Activated CD4-positive, alpha-beta T cell treated with anti-CD3 and anti-CD28 coated beads for 36 hours (primary cell): ENCODE results near the gene RPL22L1. TPM values are rescaled to one million over a fixed set of nuclear protein-coding genes. Genes with fewer than 3 reads are reported as not detected.
A peak's percentile ranks its signal among the peaks of the same experiment; 100 is the strongest.
"Not testable (repeated sequence)": the region's sequence is repeated elsewhere in the genome, so short reads cannot be mapped to it uniquely, and the experiment has no call there.

Experiments used
- ATAC-seq: fragments of 200-7000 bp; cut with Tn5 transposase; one replicate; pipeline ENCODE4 v1.10.0; 2021; ENCODE audit warnings: mild to moderate bottlenecking, moderate library complexity
- CTCF ChIA-PET: fragments of 350-600 bp; sonication (Branson Sonifier 250); formaldehyde crosslinking; loops from one replicate; lab custom pipeline; 2021; ENCODE audit warnings: antibody characterized with exemption; lab: Charles Lee
- POLR2A ChIA-PET: fragments of 350-600 bp; sonication (Branson Sonifier 250); formaldehyde crosslinking; loops from one replicate; lab custom pipeline; 2021; ENCODE audit warnings: antibody characterized with exemption, inconsistent platforms; lab: Charles Lee
- DNase-seq: peaks from one replicate; pipeline ENCODE4 v3.0.0-alpha.2; 2020
- H3K27ac Mint-ChIP-seq: one replicate; pipeline ENCODE4 v1.8.0; 2021; ENCODE audit warnings: mixed read lengths
- H3K27me3 Mint-ChIP-seq: one replicate; pipeline ENCODE4 v1.8.0; 2021; ENCODE audit warnings: mixed read lengths
- H3K36me3 Mint-ChIP-seq: one replicate; pipeline ENCODE4 v1.8.0; 2021; ENCODE audit warnings: low read depth, mixed read lengths
- H3K4me1 Mint-ChIP-seq: one replicate; pipeline ENCODE4 v1.8.0; 2021; ENCODE audit warnings: mixed read lengths
- H3K4me3 Mint-ChIP-seq: one replicate; pipeline ENCODE4 v1.8.0; 2021; ENCODE audit warnings: mild to moderate bottlenecking, moderate library complexity, mixed read lengths
- H3K9me3 Mint-ChIP-seq: one replicate; pipeline ENCODE4 v1.8.0; 2021; ENCODE audit warnings: low read depth, mixed read lengths
- intact Hi-C, 2 experiments: fragments of 100-400 bp; cut with DNase I in 1 of 2; cut with micrococcal nuclease in 1 of 2; formaldehyde crosslinking; loops; one replicate each; pipeline versions ENCODE4 v1.14.2 to v1.15.1; 2022 to 2024; cut with DNase I, micrococcal nuclease
- total RNA-seq, 2 experiments: library from RNA; stranded (reverse); gene quantifications; one replicate each; pipeline ENCODE4 v1.2.3, GENCODE V29; 2021

RPL22L1 gene
- total RNA-seq, 2 experiments from 2014 or later: 186 to 441 TPM

DNA sequence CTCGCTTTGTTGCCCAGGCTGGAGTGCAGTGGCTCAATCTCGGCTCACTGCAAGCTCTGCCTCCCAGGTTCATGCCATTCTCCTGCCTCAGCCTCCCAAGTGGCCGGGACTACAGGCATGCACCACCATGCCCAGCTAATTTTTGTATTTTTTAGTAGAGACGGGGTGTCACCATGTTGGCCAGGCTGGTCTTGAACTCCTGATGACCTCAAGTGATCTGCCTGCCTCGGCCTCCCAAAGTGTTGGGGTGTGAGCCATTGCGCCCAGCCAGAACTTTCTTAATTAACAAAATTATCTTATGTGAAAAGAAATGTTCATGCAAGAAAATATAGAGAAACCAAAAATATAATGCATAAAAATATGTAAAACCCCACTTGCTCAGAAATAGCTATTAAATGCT lies 7.3 kb upstream of the RPL22L1 start:
- DNase-seq, H3K27me3 Mint-ChIP-seq, ATAC-seq, H3K4me1 Mint-ChIP-seq, H3K36me3 Mint-ChIP-seq, POLR2A ChIA-PET, H3K27ac Mint-ChIP-seq, H3K9me3 Mint-ChIP-seq, H3K4me3 Mint-ChIP-seq: not testable (repeated sequence)
- CTCF ChIA-PET: interaction anchor here (1.0 kb wide), 1 partner anchor 66 kb away, joined by 3 read pairs; no protein-coding TSS in a partner anchor
- intact Hi-C loops: loop anchor here in 1 of 2 experiments (10.0 kb wide), 2 partner anchors 913 to 1637 kb away; partner anchors contain the start of gene SEC62

DNA sequence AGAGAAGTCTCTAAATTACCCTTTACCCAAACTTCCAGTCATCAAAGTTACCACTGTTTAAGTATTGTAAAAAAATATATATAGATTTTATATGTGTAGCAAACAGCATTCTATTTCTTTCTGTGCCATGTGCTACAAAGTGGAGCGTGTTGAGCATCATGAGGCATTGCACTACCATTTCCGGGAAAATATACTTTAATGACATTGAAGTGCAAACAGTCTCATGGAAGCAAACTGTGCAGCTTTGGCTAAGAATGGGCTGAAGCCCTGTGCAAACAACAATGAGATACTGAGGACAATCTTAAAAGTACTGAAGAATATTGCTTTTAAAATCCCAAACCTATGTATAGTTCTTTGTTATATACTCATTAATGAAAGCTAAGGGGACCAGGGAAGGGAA lies 6.5 kb upstream of the RPL22L1 start:
- Mint-ChIP-seq H3K4me3 (no peak overlapping the region), H3K9me3 (peaks cover 4% of the 10 kb centered on the region), H3K4me1 (no peaks in the 10 kb centered on the region), H3K27me3 (no peaks in the 10 kb centered on the region), H3K36me3 (no peaks in the 10 kb centered on the region), H3K27ac (no peak overlapping the region)
- ChIA-PET CTCF (interaction anchor here (1.0 kb wide), 1 partner anchor 65 kb away, joined by 3 read pairs; no protein-coding TSS in a partner anchor), POLR2A (no interaction called here)
- DNase-seq (no peak), ATAC-seq (no peak)
- intact Hi-C loops: loop anchor here in 1 of 2 experiments (10.0 kb wide), 2 partner anchors 912 to 1638 kb away; partner anchors contain the start of gene SEC62

DNA sequence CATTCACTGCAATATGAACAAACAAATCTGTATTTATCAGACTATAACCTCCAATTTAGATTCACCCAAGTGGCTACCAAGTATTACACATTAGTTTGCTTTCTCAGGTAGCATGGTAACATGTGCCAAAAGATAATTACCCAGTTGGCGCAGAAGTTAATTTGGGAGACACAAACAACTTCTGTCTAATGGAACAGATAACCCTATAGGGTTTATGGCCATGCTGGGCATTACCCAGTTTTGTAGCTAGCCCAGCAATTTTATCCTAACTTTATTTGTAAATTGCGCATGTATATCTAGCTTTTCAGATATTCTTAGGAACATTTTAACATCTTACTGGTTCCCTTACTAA lies 780 bp downstream of the RPL22L1 start:
- POLR2A ChIA-PET: interaction anchor here (0.6 to 1.5 kb wide), 4 partner anchors 11 to 1106 kb away, joined by 3 to 12 read pairs (median 4); partner anchors contain the start of genes PHC3 and PRKCI
- CTCF ChIA-PET: interaction anchor here (1.5 kb wide), 1 partner anchor 21 kb away, joined by 3 read pairs; no protein-coding TSS in a partner anchor

DNA sequence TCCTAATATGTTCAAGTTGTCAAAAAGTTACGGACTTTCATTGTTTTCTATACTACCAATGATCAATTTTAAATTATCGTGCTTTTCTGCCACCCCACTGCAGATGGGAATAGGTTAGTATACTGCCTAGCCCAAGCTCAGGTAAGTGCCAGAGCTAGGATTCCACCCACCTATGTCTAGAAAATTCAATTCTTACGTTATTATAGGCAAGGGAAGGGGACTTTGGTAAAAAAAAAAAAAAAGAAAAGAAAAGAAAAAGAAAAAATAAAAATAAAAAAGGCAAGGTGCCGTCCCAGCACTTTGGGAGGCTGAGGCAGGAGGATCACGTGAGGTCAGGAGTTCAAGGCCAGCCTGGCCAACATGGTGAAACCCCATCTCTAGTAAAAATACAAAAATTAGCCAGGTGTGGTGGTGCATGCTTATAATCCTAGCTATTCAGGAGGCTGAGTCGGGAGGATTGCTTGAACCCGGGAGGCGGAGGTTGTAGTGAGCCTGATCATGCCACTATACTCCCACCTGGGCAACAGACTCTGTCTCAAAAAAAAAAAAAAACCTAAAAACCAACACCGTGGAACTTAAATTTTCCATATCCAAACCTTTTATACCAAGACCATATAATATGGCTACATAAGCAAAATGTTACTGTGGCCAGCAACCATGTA lies 1.3 kb downstream of the RPL22L1 start:
- no peaks in the 10 kb centered on the region for H3K9me3 Mint-ChIP-seq
- peaks cover 15% of the 10 kb centered on the region for H3K4me1 Mint-ChIP-seq
- no peaks in the 10 kb centered on the region for H3K27me3 Mint-ChIP-seq
- intact Hi-C loops: loop anchor here in 1 of 2 experiments (1.0 to 5.0 kb wide), 2 partner anchors 11 to 1106 kb away; no protein-coding TSS in a partner anchor
- DNase-seq: peak; percentile 11
- ATAC-seq: no peak
- peaks cover 42% of the 10 kb centered on the region for H3K36me3 Mint-ChIP-seq
- peak overlapping the region; percentile 94 for H3K4me3 Mint-ChIP-seq
- ChIA-PET POLR2A (interaction anchor here (1.3 kb wide), 1 partner anchor 687 kb away, joined by 3 read pairs; the partner anchor contains the start of gene PHC3), CTCF (interaction anchor here (0.7 to 0.9 kb wide), 2 partner anchors 57 to 263 kb away, joined by 3 to 4 read pairs; no protein-coding TSS in a partner anchor)
- H3K27ac Mint-ChIP-seq: peak overlapping the region; percentile 99

More for the DNA sequence above, 780 bp downstream of the RPL22L1 start:
- ATAC-seq (no peak), DNase-seq (no peak)
- no peaks in the 10 kb centered on the region for H3K27me3 Mint-ChIP-seq
- H3K27ac Mint-ChIP-seq: peak overlapping the region; percentile 99
- H3K4me3 Mint-ChIP-seq: peak overlapping the region; percentile 94
- H3K9me3 Mint-ChIP-seq: no peaks in the 10 kb centered on the region
- intact Hi-C loops: loop anchor here in 1 of 2 experiments (1.0 to 5.0 kb wide), 2 partner anchors 12 to 1107 kb away; no protein-coding TSS in a partner anchor
- peaks cover 42% of the 10 kb centered on the region for H3K36me3 Mint-ChIP-seq
- peaks cover 15% of the 10 kb centered on the region for H3K4me1 Mint-ChIP-seq

GRCh38 chr3:170867143-170867937 lies 2.7 kb downstream of the RPL22L1 start:
- ChIA-PET POLR2A (no interaction called here), CTCF (interaction anchor here (0.5 to 0.9 kb wide), 3 partner anchors 55 to 822 kb away, joined by 3 read pairs; no protein-coding TSS in a partner anchor)
- H3K27me3 Mint-ChIP-seq: no peaks in the 10 kb centered on the region
- no peaks in the 10 kb centered on the region for H3K9me3 Mint-ChIP-seq
- peak overlapping the region; percentile 94 for H3K4me3 Mint-ChIP-seq
- peak overlapping the region; percentile 43 for H3K27ac Mint-ChIP-seq
- peaks cover 42% of the 10 kb centered on the region for H3K36me3 Mint-ChIP-seq
- no peak for ATAC-seq
- H3K4me1 Mint-ChIP-seq: peaks cover 15% of the 10 kb centered on the region
- no peak for DNase-seq
- intact Hi-C loops: loop anchor here in 1 of 2 experiments (5.0 kb wide), 1 partner anchor 1105 kb away; no protein-coding TSS in a partner anchor

DNA sequence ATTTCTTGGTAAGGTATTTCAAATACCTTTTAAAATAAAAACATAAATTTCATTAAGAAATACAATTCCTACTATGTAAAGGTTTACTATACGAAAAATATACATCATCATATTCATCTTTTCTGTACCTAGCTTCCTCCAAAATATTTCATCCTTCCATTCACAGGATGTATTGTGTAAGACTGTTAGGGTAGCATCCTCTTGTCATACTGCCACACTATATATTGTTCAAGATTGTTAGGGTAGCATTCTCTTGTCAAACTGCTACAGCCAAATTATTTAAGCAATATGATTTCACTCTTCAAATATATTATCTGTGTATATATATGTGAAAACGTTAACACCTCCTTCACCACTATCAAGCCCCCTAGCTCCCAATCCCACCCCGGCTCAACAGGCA lies 3.5 kb downstream of the RPL22L1 start:
- no peak for ATAC-seq
- peaks cover 15% of the 10 kb centered on the region for H3K4me1 Mint-ChIP-seq
- POLR2A ChIA-PET: no interaction called here
- peaks cover 42% of the 10 kb centered on the region for H3K36me3 Mint-ChIP-seq
- no peak overlapping the region for H3K4me3 Mint-ChIP-seq
- H3K9me3 Mint-ChIP-seq: no peaks in the 10 kb centered on the region
- intact Hi-C loops: loop anchor here in 1 of 2 experiments (5.0 kb wide), 1 partner anchor 1104 kb away; no protein-coding TSS in a partner anchor
- CTCF ChIA-PET: interaction anchor here (0.5 to 1.2 kb wide), 4 partner anchors 17 to 821 kb away, joined by 3 to 4 read pairs (median 3); no protein-coding TSS in a partner anchor
- H3K27me3 Mint-ChIP-seq: no peaks in the 10 kb centered on the region
- no peak overlapping the region for H3K27ac Mint-ChIP-seq
- DNase-seq: no peak

DNA sequence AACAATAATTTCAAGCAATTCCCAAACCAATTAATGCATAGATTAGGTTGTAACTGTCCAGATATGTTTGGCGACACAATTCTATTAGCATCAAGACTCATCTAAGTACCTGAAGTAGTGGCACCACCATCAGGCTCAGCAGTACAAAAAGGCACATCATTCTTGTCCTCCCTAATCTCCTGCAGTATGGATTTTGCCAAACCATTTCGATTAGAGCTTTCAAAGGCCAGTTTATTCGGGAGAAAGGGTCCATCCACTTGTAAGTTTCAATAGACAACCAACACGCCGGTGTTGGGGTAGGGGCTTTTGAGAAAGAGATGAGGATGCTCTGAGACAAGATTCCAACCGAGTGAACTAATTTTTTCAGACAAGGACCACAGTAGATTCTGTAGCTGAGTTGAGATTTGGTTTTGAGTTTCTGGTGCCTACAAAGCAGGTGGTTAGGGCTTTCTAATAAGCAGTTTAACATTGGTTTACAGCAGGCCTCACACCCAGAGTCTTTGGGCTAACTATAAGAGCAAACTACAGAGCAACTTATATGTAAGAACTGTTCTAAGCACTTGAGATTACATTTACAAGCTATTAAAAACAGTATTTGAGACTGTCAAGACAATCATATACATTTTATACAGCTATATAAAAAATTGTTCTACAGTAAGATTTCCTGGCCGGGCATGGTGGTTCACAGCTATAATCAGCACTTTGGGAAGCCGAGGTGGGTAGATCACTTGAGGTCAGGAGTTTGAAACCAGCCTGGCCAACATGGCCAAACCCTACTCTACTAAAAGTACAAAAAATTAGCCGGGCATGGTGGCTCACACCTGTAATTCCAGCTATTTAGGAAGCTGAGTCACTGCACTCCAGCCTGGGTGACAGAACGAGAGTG lies 4.5 kb downstream of the RPL22L1 start:
- DNase-seq (no peak), ATAC-seq (no peak)
- intact Hi-C loops: loop anchor here in 1 of 2 experiments (5.0 kb wide), 1 partner anchor 1103 kb away; no protein-coding TSS in a partner anchor
- H3K36me3 Mint-ChIP-seq: peaks cover 42% of the 10 kb centered on the region
- ChIA-PET POLR2A (interaction anchor here (0.7 to 1.0 kb wide), 2 partner anchors 8 to 44 kb away, joined by 4 to 8 read pairs; no protein-coding TSS in a partner anchor), CTCF (interaction anchor here (0.9 to 2.4 kb wide), 3 partner anchors 13 to 55 kb away, joined by 3 to 7 read pairs (median 4); no protein-coding TSS in a partner anchor)
- no peak overlapping the region for H3K27ac Mint-ChIP-seq
- H3K9me3 Mint-ChIP-seq: no peaks in the 10 kb centered on the region
- no peak overlapping the region for H3K4me3 Mint-ChIP-seq
- no peaks in the 10 kb centered on the region for H3K27me3 Mint-ChIP-seq
- peaks cover 9% of the 10 kb centered on the region for H3K4me1 Mint-ChIP-seq

DNA sequence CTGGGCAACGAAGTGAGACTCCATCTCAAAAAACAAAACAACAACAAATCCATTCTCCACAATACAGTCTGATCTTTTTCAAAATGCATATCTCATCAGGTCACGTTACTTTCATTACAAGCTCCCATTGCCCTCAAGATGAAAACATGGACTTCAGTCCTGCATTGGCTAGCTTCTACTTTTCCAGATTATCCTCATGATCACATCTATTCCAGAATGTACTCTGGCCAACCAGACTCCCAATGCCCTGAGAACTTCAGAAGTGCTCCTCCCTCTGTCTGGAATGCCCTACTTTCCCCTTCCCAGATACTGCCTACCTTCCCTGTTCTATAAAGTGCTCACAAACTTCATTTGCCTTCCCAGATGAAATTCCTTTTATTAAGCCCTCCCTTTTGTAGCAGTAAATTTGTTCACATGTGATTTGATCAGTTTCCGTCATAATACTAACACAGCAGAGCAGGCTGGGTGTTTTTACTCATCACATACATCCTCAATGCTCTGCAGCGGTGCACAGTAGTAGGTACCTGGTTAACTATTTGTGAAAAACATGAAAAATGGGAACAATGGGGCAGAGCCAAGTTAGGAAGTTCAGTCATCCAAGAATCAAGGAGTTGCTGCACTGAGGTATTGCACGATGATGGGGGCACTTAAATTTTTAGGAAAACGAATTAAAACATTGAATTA lies 5.3 kb downstream of the RPL22L1 start:
- H3K4me3 Mint-ChIP-seq: no peak overlapping the region
- POLR2A ChIA-PET: interaction anchor here (1.0 kb wide), 1 partner anchor 45 kb away, joined by 4 read pairs; no protein-coding TSS in a partner anchor
- no peaks in the 10 kb centered on the region for H3K9me3 Mint-ChIP-seq
- no peaks in the 10 kb centered on the region for H3K27me3 Mint-ChIP-seq
- ATAC-seq: no peak
- H3K27ac Mint-ChIP-seq: no peak overlapping the region
- DNase-seq: no peak
- CTCF ChIA-PET: interaction anchor here (0.6 to 2.4 kb wide), 2 partner anchors 12 to 831 kb away, joined by 3 to 7 read pairs; no protein-coding TSS in a partner anchor
- H3K4me1 Mint-ChIP-seq: peaks cover 9% of the 10 kb centered on the region
- H3K36me3 Mint-ChIP-seq: peaks cover 38% of the 10 kb centered on the region
- intact Hi-C loops: loop anchor here in 1 of 2 experiments (5.0 kb wide), 1 partner anchor 1102 kb away; no protein-coding TSS in a partner anchor

DNA sequence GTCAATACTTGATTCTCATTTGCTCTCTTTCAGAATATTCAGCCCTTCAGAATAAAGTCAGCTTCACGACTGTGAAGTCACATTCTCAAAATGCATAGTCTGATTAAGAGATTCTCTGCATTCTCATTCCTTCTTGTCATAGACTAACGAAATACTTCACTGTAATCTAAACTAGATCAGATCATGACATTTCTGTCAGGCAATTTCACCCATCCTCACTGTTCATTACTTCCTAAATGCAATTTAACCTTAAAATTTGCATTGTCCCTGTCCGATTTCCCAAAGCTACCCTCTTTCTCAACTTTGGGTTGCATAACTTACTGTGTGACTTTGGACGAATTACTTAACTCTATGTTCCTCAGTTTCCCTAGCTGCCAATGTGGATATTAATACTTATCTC lies 6.2 kb downstream of the RPL22L1 start:
- H3K36me3 Mint-ChIP-seq: peaks cover 30% of the 10 kb centered on the region
- intact Hi-C loops: no loop called here
- H3K27me3 Mint-ChIP-seq: no peaks in the 10 kb centered on the region
- no peak overlapping the region for H3K27ac Mint-ChIP-seq
- ChIA-PET POLR2A (no interaction called here), CTCF (interaction anchor here (2.4 kb wide), 1 partner anchor 11 kb away, joined by 7 read pairs; no protein-coding TSS in a partner anchor)
- no peak for DNase-seq
- peaks cover 9% of the 10 kb centered on the region for H3K4me1 Mint-ChIP-seq
- no peaks in the 10 kb centered on the region for H3K9me3 Mint-ChIP-seq
- no peak for ATAC-seq
- no peak overlapping the region for H3K4me3 Mint-ChIP-seq
